SK-N-SH (cell line): Measurements from ENCODE around the gene FGF9. TPM values are rescaled to one million over a fixed set of nuclear protein-coding genes. Genes with fewer than 3 reads are reported as not detected.

ENCODE experiments used
- CTCF ChIA-PET: fragments of 300-600, 350-600 bp; formaldehyde crosslinking; extraction: SDS; loops from one replicate; lab custom pipeline; 2021; lab: Yijun Ruan, JAX
- POLR2A ChIA-PET: fragments of 350-600 bp; sonication (Branson Sonifier 250); formaldehyde crosslinking; extraction: SDS; loops from one replicate; lab custom pipeline; 2020; ENCODE audit warnings: antibody characterized with exemption, inconsistent platforms; lab: Yijun Ruan, JAX
- DNase-seq: peaks from one replicate; pipeline ENCODE4 v3.0.0; 2012
- H2AFZ ChIP-seq: fragments of 200-600 bp; sonication (generic); 2 replicates; pipeline ENCODE4 v1.8.1; 2016; ENCODE audit warnings: antibody characterized with exemption, mild to moderate bottlenecking, low read depth
- H3F3A ChIP-seq: fragments of 200-600 bp; sonication (generic); replicated peaks from 2 replicates; pipeline ENCODE3; 2016; ENCODE audit warnings: antibody characterized with exemption, mild to moderate bottlenecking; ENCODE audit not compliant: insufficient read depth
- H3K27ac ChIP-seq, 2 experiments: fragments of 200-500 bp in 1 of 2; fragments of 200-600 bp in 1 of 2; sonication (Bioruptor generic) in 1 of 2; sonication (generic), shearing (Covaris generic) in 1 of 2; 2 replicates each; pipeline versions ENCODE4 v1.5.1 to v1.6.1; 2014 to 2016; ENCODE audit warnings: low read depth in 2 of 2, inconsistent platforms in 1 of 2, low read length in 1 of 2, mild to moderate bottlenecking in 1 of 2, mixed read lengths in 1 of 2
- H3K27me3 ChIP-seq: fragments of 200-600 bp; sonication (generic), shearing (Covaris generic); 2 replicates; pipeline ENCODE4 v1.6.1; 2016; ENCODE audit warnings: mixed run types; ENCODE audit not compliant: insufficient read depth
- H3K36me3 ChIP-seq, 2 experiments: fragments of 200-500 bp in 1 of 2; fragments of 200-600 bp in 1 of 2; sonication (Bioruptor generic) in 1 of 2; sonication (generic) in 1 of 2; replicated peaks in 1 of 2; 2 replicates each; pipeline versions ENCODE3 to v1.5.1; 2014 to 2016; ENCODE audit warnings: low read length in 1 of 2, mild to moderate bottlenecking in 1 of 2; ENCODE audit not compliant: insufficient read depth in 2 of 2, control insufficient read depth in 1 of 2
- H3K4me1 ChIP-seq, 2 experiments: fragments of 200-500 bp in 1 of 2; fragments of 200-600 bp in 1 of 2; sonication (Bioruptor generic) in 1 of 2; sonication (generic), shearing (Covaris generic) in 1 of 2; 2 replicates each; pipeline versions ENCODE4 v1.5.1 to v1.6.1; 2014 to 2016; ENCODE audit warnings: low read depth in 1 of 2, low read length in 1 of 2, mixed run types in 1 of 2; ENCODE audit not compliant: insufficient read depth in 2 of 2, control insufficient read depth in 1 of 2
- H3K4me2 ChIP-seq: fragments of 200-600 bp; sonication (generic), shearing (Covaris generic); 2 replicates; pipeline ENCODE4 v1.6.1; 2017; ENCODE audit warnings: mixed run types
- H3K4me3 ChIP-seq, 2 experiments: fragments of 200-500 bp in 1 of 2; fragments of 200-600 bp in 1 of 2; sonication (Bioruptor generic) in 1 of 2; sonication (generic), shearing (Covaris generic) in 1 of 2; 2 replicates each; pipeline versions ENCODE4 v1.5.1 to v1.8.1; 2014 to 2016; ENCODE audit warnings: low read depth in 2 of 2, inconsistent platforms in 1 of 2, low read length in 1 of 2, mild to moderate bottlenecking in 1 of 2, mixed read lengths in 1 of 2, moderate library complexity in 1 of 2
- H3K79me2 ChIP-seq: fragments of 200-600 bp; sonication (generic); 2 replicates; pipeline ENCODE4 v1.8.1; 2017; ENCODE audit warnings: mild to moderate bottlenecking; ENCODE audit not compliant: insufficient read depth
- H3K9ac ChIP-seq: fragments of 200-600 bp; sonication (generic); 2 replicates; pipeline ENCODE4 v1.6.1; 2017; ENCODE audit warnings: mixed run types
- H3K9me2 ChIP-seq: fragments of 200-600 bp; sonication (generic); 2 replicates; pipeline ENCODE4 v1.6.1; 2017; ENCODE audit warnings: mixed run types
- H3K9me3 ChIP-seq: fragments of 200-600 bp; sonication (generic); 2 replicates; pipeline ENCODE4 v1.6.1; 2017; ENCODE audit warnings: mixed run types, mild to moderate bottlenecking, moderate library complexity
- H4K20me1 ChIP-seq: fragments of 200-600 bp; sonication (generic); 2 replicates; pipeline ENCODE4 v1.6.1; 2017; ENCODE audit warnings: mild to moderate bottlenecking, mixed run types; ENCODE audit not compliant: insufficient read depth
- EZH2phosphoT487 ChIP-seq: fragments of 200-600 bp; sonication (generic); IDR thresholded peaks from 2 replicates; pipeline ENCODE4 v1.6.1; 2017; ENCODE audit warnings: low read depth, mixed run types, mild to moderate bottlenecking, antibody characterized with exemption, moderate library complexity, borderline replicate concordance
- FOSL2 ChIP-seq: IDR thresholded peaks from 2 replicates; pipeline ENCODE4 v1.4.0; 2012; ENCODE audit warnings: low read depth, mild to moderate bottlenecking, moderate library complexity, borderline replicate concordance
- FOXJ3 ChIP-seq: sonication (generic); formaldehyde crosslinking; IDR thresholded peaks from 2 replicates; pipeline ENCODE4 v1.5.1; 2020; ENCODE audit warnings: mild to moderate bottlenecking, missing genetic modification reagents
- GATA2 ChIP-seq: sonication (generic); formaldehyde crosslinking; IDR thresholded peaks from 2 replicates; pipeline ENCODE4 v1.5.0; 2020; ENCODE audit warnings: mild to moderate bottlenecking, missing genetic modification reagents
- IRF3 ChIP-seq: fragments of 150-350 bp; IDR thresholded peaks from 2 replicates; pipeline ENCODE4 v1.6.1; 2016; ENCODE audit warnings: mild to moderate bottlenecking, low read depth, low read length
- MXI1 ChIP-seq: IDR thresholded peaks from 2 replicates; pipeline ENCODE4 v1.6.1; 2012; ENCODE audit warnings: mild to moderate bottlenecking, low read depth, low read length, improper control_type of control experiment
- NFIC ChIP-seq: IDR thresholded peaks from 2 replicates; pipeline ENCODE4 v1.4.0; 2012; ENCODE audit warnings: borderline replicate concordance
- PBX3 ChIP-seq: IDR thresholded peaks from 2 replicates; pipeline ENCODE4; 2012
- RAD21 ChIP-seq: IDR thresholded peaks from 2 replicates; pipeline ENCODE4 v1.6.1; 2012; ENCODE audit warnings: mild to moderate bottlenecking, low read length
- RCOR1 ChIP-seq: fragments of 150-350 bp; IDR thresholded peaks from 2 replicates; pipeline ENCODE4 v1.6.1; 2017; ENCODE audit warnings: antibody characterized with exemption, low read length
- REST ChIP-seq: IDR thresholded peaks from 2 replicates; pipeline ENCODE4 v1.6.1; 2012; ENCODE audit warnings: mild to moderate bottlenecking, low read depth, low read length, moderate library complexity
- SMC3 ChIP-seq: IDR thresholded peaks from 2 replicates; pipeline ENCODE4 v1.6.1; 2012; ENCODE audit warnings: low read depth, low read length, improper control_type of control experiment
- TEAD4 ChIP-seq: IDR thresholded peaks from 2 replicates; pipeline ENCODE4 v1.4.0; 2012; ENCODE audit warnings: mild to moderate bottlenecking, borderline replicate concordance; ENCODE audit not compliant: insufficient read depth
- USF2 ChIP-seq: fragments of 150-350 bp; IDR thresholded peaks from 2 replicates; pipeline ENCODE4 v1.6.1; 2017; ENCODE audit warnings: antibody characterized with exemption, low read length, low read depth, borderline replicate concordance
- polyA plus RNA-seq, 3 experiments: library from polyadenylated mRNA; depleted of rRNA; stranded (reverse); fragments of >200 nt; gene quantifications; 2 replicates each; pipeline ENCODE4 v1.2.3, GENCODE V29; 2012

FGF9 gene
- polyA plus RNA-seq, 1 of the 3 experiments (the other 2 are of a cell fraction), result not detected

GRCh38 chr13:21625366-21625765 is 45.5 kb upstream of the FGF9 start (continued):
- TF ChIP-seq IRF3, result no peak
- no peak for TF ChIP-seq GATA2 (CRISPR knock-in tag)
- no peak for TF ChIP-seq PBX3
- no peak for TF ChIP-seq MXI1
- TF ChIP-seq SMC3, result peak; percentile 22; the same call in 1 of the 2 replicates
- no peak for TF ChIP-seq TEAD4
- peak; percentile 68 for TF ChIP-seq RAD21
- TF ChIP-seq, all 33 proteins: peak for 3

GRCh38 chr13:21632196-21632595 is 38.7 kb upstream of the FGF9 start:
- Histone ChIP-seq H3K79me2 (no peaks in the 10 kb centered on the region), H3K9me2 (no peaks in the 10 kb centered on the region), H3F3A (no peaks in the 10 kb centered on the region), H3K9me3 (no peaks in the 10 kb centered on the region), H2AFZ (no peak overlapping the region), H3K4me2 (no peak overlapping the region), H3K9ac (no peak overlapping the region), H3K36me3 (no peaks in the 10 kb centered on the region), H4K20me1 (no peaks in the 10 kb centered on the region), H3K27me3 (peaks cover 18% of the 10 kb centered on the region), H3K4me3 (no peak overlapping the region), H3K27ac (no peak overlapping the region), H3K4me1 (peaks cover 0 to 3% of the 10 kb centered on the region in 2 experiments; a peak in 1 of 4 replicates)
- ChIA-PET POLR2A (no interaction called here), CTCF (no interaction called here)
- DNase-seq, result no peak
- TF ChIP-seq GATA2 (CRISPR knock-in tag) (no peak), FOSL2 (no peak), FOXJ3 (CRISPR knock-in tag) (no peak), REST (no peak), EZH2phosphoT487 (no peak), RCOR1 (no peak), NFIC (no peak), USF2 (no peak)
